ENCODE data around the gene SEBOX. TPM values are rescaled to one million over a fixed set of nuclear protein-coding genes. Genes with fewer than 3 reads are reported as not detected.

Gene SEBOX
- total RNA-seq, 1 donor from 2014 or later = not detected

DNA sequence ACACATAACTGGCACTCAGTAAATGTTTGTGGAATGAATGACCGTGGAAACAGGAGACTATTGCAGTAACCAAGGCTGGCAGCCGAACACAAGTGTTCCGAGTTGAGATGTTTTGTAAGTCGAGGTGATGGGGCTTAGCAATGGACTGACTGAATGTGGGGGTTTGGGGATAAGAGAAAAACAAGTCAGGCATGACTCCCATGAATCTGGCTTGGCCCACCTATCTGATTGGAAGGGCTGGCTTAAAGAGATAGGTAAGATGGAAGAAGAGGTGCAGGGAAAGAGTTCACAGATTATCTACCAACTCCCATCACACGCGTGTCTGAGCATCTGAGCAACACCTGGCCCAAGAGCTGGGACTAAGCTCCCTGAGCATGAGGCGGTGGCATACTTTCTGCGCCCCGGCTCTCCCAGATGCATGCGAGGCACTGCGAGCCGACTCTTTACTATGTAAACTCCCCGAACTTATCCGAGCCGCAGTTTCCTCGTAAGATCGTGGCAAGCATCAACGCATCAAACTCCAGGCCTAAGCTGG is 30.3 kb downstream of the SEBOX start:
- Mint-ChIP-seq H3K4me1 (ENCODE audit: low read depth, unreplicated experiment) (peaks cover 33% of the 10 kb centered on the region), H3K9me3 (ENCODE audit: unreplicated experiment) (no peaks in the 10 kb centered on the region), H3K27me3 (ENCODE audit: low read depth, unreplicated experiment) (no peaks in the 10 kb centered on the region), H3K36me3 (ENCODE audit: low read depth, unreplicated experiment) (peaks cover 9% of the 10 kb centered on the region), H3K4me3 (ENCODE audit: unreplicated experiment) (peak overlapping the region; percentile 99), H3K27ac (ENCODE audit: unreplicated experiment) (peak overlapping the region; percentile 87)
- Histone ChIP-seq H3K9me3 (ENCODE audit: insufficient read depth, low read depth, low read length) (no peaks in the 10 kb centered on the region), H4K20me1 (ENCODE audit: insufficient read depth, low read length) (peaks cover 75% of the 10 kb centered on the region), H3K9ac (ENCODE audit: low read length) (peak overlapping the region; percentile 99), H3K27ac (ENCODE audit: low read depth, low read length) (peak overlapping the region; percentile 99), H3K4me2 (ENCODE audit: low read length) (peak overlapping the region; percentile 95), H3K79me2 (ENCODE audit: insufficient read depth, low read length) (peaks cover 85% of the 10 kb centered on the region), H3K4me3 (ENCODE audit: insufficient read depth, low read depth, low read length) (peak overlapping the region; percentile 95), H3K36me3 (ENCODE audit: insufficient read depth, low read length) (no peaks in the 10 kb centered on the region), H2AFZ (ENCODE audit: low read depth, low read length) (peak overlapping the region; percentile 81), H3K4me1 (ENCODE audit: insufficient read depth, low read length) (peaks cover 39% of the 10 kb centered on the region), H3K27me3 (ENCODE audit: insufficient read depth, low read length) (no peaks in the 10 kb centered on the region)
- TF ChIP-seq, protein P1, sequence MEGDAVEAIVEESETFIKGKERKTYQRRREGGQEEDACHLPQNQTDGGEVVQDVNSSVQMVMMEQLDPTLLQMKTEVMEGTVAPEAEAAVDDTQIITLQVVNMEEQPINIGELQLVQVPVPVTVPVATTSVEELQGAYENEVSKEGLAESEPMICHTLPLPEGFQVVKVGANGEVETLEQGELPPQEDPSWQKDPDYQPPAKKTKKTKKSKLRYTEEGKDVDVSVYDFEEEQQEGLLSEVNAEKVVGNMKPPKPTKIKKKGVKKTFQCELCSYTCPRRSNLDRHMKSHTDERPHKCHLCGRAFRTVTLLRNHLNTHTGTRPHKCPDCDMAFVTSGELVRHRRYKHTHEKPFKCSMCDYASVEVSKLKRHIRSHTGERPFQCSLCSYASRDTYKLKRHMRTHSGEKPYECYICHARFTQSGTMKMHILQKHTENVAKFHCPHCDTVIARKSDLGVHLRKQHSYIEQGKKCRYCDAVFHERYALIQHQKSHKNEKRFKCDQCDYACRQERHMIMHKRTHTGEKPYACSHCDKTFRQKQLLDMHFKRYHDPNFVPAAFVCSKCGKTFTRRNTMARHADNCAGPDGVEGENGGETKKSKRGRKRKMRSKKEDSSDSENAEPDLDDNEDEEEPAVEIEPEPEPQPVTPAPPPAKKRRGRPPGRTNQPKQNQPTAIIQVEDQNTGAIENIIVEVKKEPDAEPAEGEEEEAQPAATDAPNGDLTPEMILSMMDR (IDR thresholded peaks at IDR 0.05; ENCODE audit: insufficient read depth, low read depth, low read length) = no peak
- no peak for TF ChIP-seq EZH2 (IDR thresholded peaks at IDR 0.05; ENCODE audit: insufficient read depth, low read length)
- no peak for FAIRE-seq
- no peak for DNase-seq (ENCODE audit: low read depth)

DNA sequence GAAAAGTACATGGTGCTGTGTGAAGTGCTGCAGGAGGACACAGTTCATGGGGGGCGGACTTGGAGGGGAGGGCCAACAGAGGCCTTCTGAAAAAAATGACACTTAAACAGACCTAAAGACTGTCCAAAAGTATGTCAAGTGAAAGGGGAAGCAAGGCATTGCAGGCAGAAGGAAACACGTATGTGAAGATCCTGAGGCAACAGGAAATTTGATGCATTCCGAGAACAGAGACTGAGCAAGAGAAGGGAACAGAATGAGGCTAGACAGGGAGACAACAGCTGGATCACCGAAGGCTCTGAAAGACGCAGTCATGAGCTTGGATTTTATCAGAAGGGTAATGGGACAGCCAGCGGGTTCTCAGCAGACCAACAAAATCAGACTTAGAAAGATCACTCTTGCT is 30.8 kb downstream of the SEBOX start:
- Histone ChIP-seq H3K9ac (ENCODE audit: low read length) (peak overlapping the region; percentile 99), H3K4me3 (ENCODE audit: insufficient read depth, low read depth, low read length) (peak overlapping the region; percentile 95), H3K36me3 (ENCODE audit: insufficient read depth, low read length) (peaks cover 2% of the 10 kb centered on the region), H3K27ac (ENCODE audit: low read depth, low read length) (peak overlapping the region; percentile 99), H3K4me1 (ENCODE audit: insufficient read depth, low read length) (peaks cover 39% of the 10 kb centered on the region), H2AFZ (ENCODE audit: low read depth, low read length) (no peak overlapping the region), H3K4me2 (ENCODE audit: low read length) (peak overlapping the region; percentile 95), H4K20me1 (ENCODE audit: insufficient read depth, low read length) (peaks cover 73% of the 10 kb centered on the region), H3K27me3 (ENCODE audit: insufficient read depth, low read length) (no peaks in the 10 kb centered on the region), H3K79me2 (ENCODE audit: insufficient read depth, low read length) (peaks cover 79% of the 10 kb centered on the region), H3K9me3 (ENCODE audit: insufficient read depth, low read depth, low read length) (no peaks in the 10 kb centered on the region)
- Mint-ChIP-seq H3K36me3 (ENCODE audit: low read depth, unreplicated experiment) (peaks cover 9% of the 10 kb centered on the region), H3K4me3 (ENCODE audit: unreplicated experiment) (peak overlapping the region; percentile 99), H3K4me1 (ENCODE audit: low read depth, unreplicated experiment) (peaks cover 30% of the 10 kb centered on the region), H3K27me3 (ENCODE audit: low read depth, unreplicated experiment) (no peaks in the 10 kb centered on the region), H3K9me3 (ENCODE audit: unreplicated experiment) (no peaks in the 10 kb centered on the region), H3K27ac (ENCODE audit: unreplicated experiment) (peak overlapping the region; percentile 87)
- FAIRE-seq (no peak), DNase-seq (ENCODE audit: low read depth) (no peak)
- TF ChIP-seq EZH2 (IDR thresholded peaks at IDR 0.05; ENCODE audit: insufficient read depth, low read length) = no peak
- TF ChIP-seq, protein P1 (IDR thresholded peaks at IDR 0.05; ENCODE audit: insufficient read depth, low read depth, low read length) = no peak

DNA sequence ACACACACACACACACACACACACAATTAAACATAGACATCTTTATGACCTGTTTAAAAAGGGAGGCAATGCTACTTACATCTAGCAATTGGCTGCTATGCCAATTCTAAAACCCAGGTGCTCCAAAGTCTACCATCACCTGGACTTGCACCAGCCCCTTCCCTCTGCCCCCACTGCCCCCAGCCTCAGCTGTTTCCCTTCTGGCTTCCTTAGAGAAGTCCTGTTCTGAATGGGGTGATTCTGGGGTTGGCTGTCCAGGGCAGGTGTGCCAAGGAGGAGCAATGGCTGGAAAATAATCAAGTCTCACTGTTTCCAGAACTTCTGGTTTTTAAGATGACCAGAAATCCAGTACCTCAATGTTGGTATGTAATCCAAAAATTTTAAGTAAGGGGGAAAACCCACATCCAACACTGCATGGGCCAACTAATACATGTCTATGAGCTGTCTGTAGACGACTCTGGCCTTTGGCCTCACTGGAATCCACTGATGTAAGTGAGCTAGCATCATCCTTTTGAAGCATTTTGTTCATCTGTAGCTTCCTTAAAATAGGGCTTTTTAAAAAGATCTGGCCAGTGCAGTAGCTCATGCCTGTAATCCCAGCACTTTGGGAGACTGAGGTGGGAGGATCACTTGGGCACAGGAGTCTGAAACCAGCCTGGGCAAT is 31.8 kb downstream of the SEBOX start:
- TF ChIP-seq, protein P1 (IDR thresholded peaks at IDR 0.05; ENCODE audit: insufficient read depth, low read depth, low read length) = no peak
- no peak for TF ChIP-seq EZH2 (IDR thresholded peaks at IDR 0.05; ENCODE audit: insufficient read depth, low read length)
- Mint-ChIP-seq H3K9me3 (ENCODE audit: unreplicated experiment) (no peaks in the 10 kb centered on the region), H3K4me1 (ENCODE audit: low read depth, unreplicated experiment) (peaks cover 31% of the 10 kb centered on the region), H3K27me3 (ENCODE audit: low read depth, unreplicated experiment) (no peaks in the 10 kb centered on the region), H3K36me3 (ENCODE audit: low read depth, unreplicated experiment) (peaks cover 11% of the 10 kb centered on the region), H3K4me3 (ENCODE audit: unreplicated experiment) (peak overlapping the region; percentile 99), H3K27ac (ENCODE audit: unreplicated experiment) (no peak overlapping the region)
- Histone ChIP-seq H3K4me1 (ENCODE audit: insufficient read depth, low read length) (peaks cover 34% of the 10 kb centered on the region), H3K4me2 (ENCODE audit: low read length) (peak overlapping the region; percentile 95), H3K27ac (ENCODE audit: low read depth, low read length) (no peak overlapping the region), H3K36me3 (ENCODE audit: insufficient read depth, low read length) (peaks cover 11% of the 10 kb centered on the region), H3K79me2 (ENCODE audit: insufficient read depth, low read length) (peaks cover 72% of the 10 kb centered on the region), H3K9ac (ENCODE audit: low read length) (no peak overlapping the region), H3K27me3 (ENCODE audit: insufficient read depth, low read length) (no peaks in the 10 kb centered on the region), H4K20me1 (ENCODE audit: insufficient read depth, low read length) (peaks cover 70% of the 10 kb centered on the region), H3K4me3 (ENCODE audit: insufficient read depth, low read depth, low read length) (no peak overlapping the region), H3K9me3 (ENCODE audit: insufficient read depth, low read depth, low read length) (no peaks in the 10 kb centered on the region), H2AFZ (ENCODE audit: low read depth, low read length) (no peak overlapping the region)
- FAIRE-seq = no peak
- no peak for DNase-seq (ENCODE audit: low read depth)

Measured in astrocyte (in vitro differentiated cells and primary cell).